NCI-H774 (cell line): ENCODE measurements around the gene EVPL.

Experiments used
- DNase-seq: peaks from one replicate; lab custom pipeline; 2025; lab: John Stamatoyannopoulos, UW

EVPL gene

GRCh38 chr17:75959051-75959838 lies 67.9 kb downstream of the EVPL start:
- no peak for DNase-seq
